HUDEP-2 (cell line): Measurements from ENCODE around the gene C2orf69.

Source experiments
- DNase-seq, 76 experiments: peaks; one replicate each; lab custom pipeline; 2025; ENCODE audit not compliant: unreplicated experiment in 76 of 76; lab: John Stamatoyannopoulos, UW

C2orf69 gene, protein sequence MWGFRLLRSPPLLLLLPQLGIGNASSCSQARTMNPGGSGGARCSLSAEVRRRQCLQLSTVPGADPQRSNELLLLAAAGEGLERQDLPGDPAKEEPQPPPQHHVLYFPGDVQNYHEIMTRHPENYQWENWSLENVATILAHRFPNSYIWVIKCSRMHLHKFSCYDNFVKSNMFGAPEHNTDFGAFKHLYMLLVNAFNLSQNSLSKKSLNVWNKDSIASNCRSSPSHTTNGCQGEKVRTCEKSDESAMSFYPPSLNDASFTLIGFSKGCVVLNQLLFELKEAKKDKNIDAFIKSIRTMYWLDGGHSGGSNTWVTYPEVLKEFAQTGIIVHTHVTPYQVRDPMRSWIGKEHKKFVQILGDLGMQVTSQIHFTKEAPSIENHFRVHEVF

GRCh38 chr2:199911052-199911876 is at the start of gene C2orf69:
Gene C2orf69 (plus strand): TSS chr2:199911293. CDS start chr2:199911439, 146 bp downstream.
- DNase-seq = peak; percentile 51 to 98 (median 94)

- peak in 2 of 76 experiments; percentile 2 to 9 for DNase-seq
These were observed 48.3 kb upstream of the C2orf69 start for GRCh38 chr2:199862788-199863187.

GRCh38 chr2:199865905-199866304 is 45.2 kb upstream of the C2orf69 start:
- DNase-seq = no peak

DNA sequence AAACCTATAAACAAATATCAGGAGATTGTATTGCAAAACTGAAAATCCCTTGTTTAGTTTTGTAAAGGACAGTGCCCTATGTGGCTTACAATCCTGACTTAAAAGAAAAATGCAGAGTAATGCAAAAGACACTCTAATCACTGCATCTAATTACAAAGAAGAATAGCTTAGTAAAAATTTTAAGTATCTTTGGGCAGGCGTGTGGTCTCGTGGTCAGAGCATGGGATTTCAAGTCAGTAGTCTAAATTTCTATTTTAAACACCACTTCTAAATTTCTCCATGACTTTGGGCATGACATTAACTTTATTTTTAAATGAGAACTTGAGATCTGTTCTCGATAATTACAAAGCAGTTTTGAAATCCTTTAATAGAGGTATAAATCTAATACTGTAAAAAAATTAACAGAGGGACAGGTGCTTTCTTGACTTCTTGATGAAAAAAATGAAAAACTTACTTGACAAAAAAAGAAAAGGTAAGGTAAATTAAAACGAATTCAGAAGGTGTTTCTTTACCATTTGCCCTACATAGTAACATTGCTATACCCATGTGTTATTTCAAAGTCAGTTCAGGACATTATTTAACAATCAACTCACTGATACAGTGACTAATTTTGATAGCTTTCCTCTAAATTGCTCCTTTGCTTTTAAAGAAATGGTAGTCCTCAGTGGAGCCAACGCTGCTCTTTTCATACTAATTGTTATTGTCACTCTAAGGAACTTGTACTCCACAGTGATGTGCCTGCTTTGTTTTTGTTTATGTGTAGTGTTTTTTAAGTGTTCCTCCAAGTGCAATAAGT is 42.5 kb upstream of the C2orf69 start:
- DNase-seq = no peak

DNA sequence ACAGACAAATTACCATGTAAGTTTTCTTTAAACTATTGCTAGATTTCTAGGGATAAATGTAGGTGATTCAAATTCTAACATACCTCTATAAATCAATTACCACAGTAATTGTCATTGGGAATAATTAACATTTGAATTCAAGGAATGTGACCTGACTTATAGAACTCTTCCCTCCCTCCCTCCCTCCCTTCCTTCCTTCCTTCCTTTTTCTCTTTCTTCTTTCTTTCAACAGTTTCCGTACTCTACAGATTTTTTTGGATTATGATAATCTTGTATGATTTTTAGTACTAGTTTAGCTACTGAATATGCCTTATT is 41.9 kb upstream of the C2orf69 start:
- no peak for DNase-seq

- DNase-seq = no peak
These were observed 41.4 kb upstream of the C2orf69 start for GRCh38 chr2:199869653-199870052.

- no peak for DNase-seq
These were observed 40.5 kb upstream of the C2orf69 start for GRCh38 chr2:199870581-199870980.

GRCh38 chr2:199874209-199874608 is 36.9 kb upstream of the C2orf69 start:
- no peak for DNase-seq

DNA sequence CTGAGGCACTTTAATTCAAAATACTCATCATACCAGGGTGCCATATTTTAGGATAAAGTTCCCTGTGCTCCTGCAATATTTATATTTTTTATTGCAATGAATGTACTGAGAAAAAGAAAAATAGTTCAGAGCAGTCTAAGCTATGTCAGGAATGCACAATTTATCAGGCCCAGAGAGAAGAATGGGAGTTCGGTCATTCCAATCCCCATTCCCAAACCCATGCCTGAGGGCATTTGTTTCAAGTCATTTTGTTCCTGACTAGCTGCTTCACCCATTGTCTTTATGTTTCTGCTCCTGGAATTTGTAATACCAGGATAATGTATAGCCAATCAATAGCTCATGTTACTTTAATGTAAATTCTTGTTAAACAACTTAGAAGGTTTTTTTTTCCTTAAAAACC is 35.7 kb upstream of the C2orf69 start:
- no peak for DNase-seq

- DNase-seq = no peak
These were observed 28.4 kb upstream of the C2orf69 start for GRCh38 chr2:199882667-199883066.

GRCh38 chr2:199883474-199884212 is 27.4 kb upstream of the C2orf69 start:
- no peak for DNase-seq

GRCh38 chr2:199895406-199895805 is 15.7 kb upstream of the C2orf69 start:
- DNase-seq = no peak

DNA sequence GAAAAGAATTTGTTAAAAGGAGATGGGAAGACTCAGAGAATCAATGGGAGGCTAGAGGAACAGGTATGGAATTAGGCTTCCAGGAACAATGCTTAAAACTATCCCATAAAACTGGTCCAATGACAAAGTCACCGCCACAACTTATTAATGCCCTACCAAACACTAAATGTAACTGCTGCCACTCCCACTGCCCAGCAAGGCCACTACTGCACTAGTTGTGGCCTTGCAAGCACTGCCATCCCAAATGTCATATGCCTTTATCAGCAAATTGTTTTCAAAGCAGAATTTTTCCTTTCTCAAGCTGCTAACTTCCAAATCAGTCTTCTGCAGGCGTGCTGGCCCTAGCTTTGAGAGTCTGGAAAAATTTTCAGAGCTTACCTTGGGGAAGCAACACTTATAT is 14.5 kb upstream of the C2orf69 start:
- no peak for DNase-seq

GRCh38 chr2:199901942-199902341 is 9.2 kb upstream of the C2orf69 start:
- no peak for DNase-seq

GRCh38 chr2:199902486-199903110 is 8.5 kb upstream of the C2orf69 start:
- no peak for DNase-seq

GRCh38 chr2:199903111-199903510 is 8.0 kb upstream of the C2orf69 start:
- no peak for DNase-seq

DNA sequence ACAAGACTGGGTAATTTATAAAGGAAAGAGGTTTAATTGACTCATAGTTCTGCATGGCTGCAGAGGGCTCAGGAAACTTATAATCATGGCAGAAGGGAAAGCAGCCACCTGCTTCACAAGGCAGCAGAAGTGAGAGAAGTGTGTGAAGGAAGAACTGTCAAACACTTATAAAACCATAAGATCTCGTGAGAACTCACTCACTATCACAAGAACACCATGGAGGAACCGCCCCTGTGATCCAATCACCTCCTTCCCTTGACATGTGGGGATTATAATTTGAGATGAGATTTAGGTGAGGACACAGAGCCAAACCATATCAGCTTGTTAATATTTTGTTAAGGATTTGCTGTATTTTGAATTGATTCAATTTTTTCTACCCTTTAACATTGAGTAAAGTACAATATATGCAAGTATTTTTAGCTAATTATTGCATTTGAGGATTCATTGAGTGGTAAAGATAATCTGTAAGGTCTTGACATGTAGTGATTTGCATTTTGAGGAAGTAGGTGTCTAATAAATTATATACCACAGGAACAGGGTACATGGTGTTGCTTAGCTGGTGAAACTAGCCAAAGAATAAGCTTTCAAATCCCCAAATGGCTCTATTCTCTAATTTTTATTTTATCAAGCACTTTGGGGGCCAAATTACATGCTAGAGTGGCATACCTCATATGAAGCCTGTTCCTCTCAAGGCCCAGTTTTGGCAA is 3.9 kb upstream of the C2orf69 start:
- no peak for DNase-seq

DNA sequence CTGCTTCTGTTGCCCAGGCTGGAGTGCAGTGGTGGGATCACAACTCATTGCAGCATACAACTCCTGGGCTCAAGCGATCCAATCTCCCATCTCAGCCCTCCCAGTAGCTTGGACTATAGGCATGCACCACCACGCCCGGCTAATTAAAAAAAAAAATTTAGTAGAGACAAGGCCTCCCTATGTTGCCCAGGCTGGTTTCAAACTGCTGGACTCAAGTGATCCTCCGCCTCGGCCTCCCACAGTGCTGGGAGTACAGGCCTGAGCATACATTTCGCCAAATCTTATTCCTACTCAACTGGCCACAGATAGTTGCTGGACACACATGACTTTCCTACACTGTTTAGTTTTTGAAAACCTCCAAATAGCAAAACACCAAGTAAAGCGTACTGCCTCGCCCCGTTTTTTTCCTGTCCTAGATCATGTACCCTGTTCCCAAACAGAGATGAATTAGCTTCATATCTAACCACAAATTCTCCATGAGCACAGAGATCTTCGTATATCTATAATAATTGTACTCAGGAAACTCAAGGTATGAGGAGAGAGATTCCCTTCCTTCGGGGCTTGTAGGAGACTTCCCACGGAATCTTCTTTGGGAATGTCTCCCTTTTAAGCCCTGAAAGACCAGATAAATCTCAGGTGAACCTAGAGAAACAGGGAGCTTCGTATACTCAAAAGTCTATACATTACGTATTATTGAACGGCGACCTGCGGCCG is 598 bp upstream of the C2orf69 start:
- peak in 1 of 76 experiments; percentile 40 for DNase-seq

GRCh38 chr2:199911877-199912161 is 726 bp downstream of the C2orf69 start:
- DNase-seq = peak in 4 of 76 experiments; percentile 11 to 51 (median 31)
